Fibroblast of upper back skin (primary cell): ENCODE measurements around the gene PIK3C3.
"Not testable (repeated sequence)": the region's sequence is repeated elsewhere in the genome, so short reads cannot be mapped to it uniquely, and the experiment has no call there.

Experiments used
- DNase-seq: peaks from one replicate; pipeline ENCODE4 v3.0.0-alpha.2; 2013

The PIK3C3 gene

DNA sequence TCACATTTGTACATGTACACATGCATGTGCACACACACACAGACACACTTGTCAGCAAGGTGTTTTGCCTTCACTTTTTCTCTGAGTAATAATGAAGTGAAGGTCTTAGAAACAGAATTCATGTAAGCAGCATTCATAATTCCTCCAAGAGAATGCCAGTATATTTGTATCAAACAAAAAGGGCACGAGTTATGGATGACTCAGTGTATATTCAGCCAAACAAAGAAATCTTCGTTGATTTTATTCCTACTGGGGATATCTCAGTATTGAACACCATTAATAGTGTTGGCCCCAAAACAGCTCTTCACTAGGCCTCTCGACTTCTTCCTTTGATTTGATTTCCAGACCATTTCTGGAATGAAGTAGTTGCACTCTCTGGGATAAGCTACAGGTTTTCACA, 125.3 kb downstream of the PIK3C3 start:
- no peak for DNase-seq

DNA sequence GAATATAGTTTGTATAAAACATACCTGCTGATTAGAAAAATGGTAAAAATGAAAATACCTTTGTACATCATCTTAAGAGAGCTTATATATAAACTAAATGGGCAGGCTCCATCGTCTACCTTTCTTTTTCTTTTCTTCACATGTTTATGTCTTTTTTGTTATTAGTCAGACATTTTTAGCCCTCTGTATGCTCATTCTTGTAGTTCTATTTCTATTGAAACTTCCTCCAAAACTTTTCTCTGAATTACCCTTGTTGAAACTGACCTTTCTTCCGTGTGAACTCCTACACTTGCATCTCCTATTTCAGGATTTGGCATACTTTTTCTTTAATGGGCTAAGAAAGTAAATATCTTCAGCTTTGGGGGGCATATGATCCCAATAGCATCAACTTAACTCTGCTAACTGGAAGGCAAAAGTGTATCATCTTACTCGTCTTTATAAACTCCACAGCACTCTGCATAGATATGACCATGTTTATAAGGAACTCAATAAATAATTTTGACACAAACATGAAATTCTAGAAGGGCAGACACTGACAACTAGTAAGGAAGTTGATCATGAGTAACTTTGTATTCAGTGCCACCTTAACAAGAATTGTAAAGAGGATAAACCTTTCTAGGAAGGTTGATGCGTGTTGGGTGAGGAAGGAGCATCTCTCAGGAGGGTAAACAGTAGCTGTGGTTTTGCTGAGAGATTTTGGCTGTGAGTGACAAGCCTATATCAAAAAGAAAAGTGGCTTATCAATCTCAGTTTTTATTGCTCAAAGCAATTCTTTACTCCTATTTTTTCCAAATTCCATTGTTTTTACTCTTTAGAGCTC, 127.6 kb downstream of the PIK3C3 start:
- no peak for DNase-seq

DNA sequence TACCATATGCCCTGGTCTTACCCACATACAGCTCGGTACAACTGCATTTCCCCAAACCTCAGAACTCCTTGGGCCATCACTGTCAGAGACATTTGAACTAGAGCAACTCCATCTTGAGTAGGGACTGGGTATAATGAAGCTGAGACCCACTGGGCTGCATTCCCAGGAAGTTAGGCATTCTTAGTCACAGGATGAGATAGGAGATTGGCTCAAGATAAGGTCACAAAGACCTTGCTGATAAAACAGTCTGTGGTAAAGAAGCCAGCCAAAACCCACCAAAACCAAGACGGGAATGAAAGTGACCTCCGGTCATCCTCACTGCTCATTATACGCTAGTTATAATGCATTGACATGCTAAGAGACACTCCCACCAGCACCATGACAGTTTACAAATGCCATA, 131.3 kb downstream of the PIK3C3 start:
- no peak for DNase-seq

DNA sequence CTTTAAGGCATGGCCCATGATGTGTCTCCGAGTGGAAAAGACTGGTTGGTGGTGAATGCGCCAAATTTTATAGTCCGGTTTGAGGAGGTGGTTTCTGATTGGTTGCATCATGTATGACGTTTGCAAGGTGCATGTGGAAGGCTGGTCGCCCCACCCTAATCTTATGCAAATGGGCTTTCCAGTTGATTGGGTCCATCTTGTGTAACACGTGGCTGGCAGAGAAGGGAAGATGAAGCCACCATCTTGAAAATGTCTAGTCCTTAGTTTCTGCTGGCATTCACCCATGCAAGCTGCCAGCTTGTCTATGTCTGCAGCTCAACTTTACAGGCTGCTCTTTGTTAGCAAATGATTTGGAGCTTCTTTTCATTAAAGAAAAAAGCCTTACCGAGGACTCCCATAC, 132.2 kb downstream of the PIK3C3 start:
- DNase-seq, result no peak

DNA sequence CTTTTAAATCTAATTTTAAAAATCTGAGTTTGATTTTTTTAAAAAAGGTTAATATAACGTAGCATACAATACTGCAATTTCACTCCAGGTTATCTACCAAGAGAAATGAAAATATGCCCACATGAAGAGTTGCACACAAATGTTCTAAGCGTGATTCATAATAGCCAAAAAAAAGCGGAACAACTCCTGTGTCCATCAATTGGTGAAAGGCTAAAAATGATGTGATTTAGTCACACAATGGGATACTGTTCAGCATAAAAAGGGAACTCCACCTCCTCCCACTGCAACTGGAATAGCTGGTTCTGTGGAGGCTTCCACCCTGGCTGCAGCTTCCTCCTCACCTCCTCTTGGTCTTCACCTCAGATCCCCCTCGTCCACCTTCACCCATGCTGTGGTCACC, 132.8 kb downstream of the PIK3C3 start:
- no peak for DNase-seq

DNA sequence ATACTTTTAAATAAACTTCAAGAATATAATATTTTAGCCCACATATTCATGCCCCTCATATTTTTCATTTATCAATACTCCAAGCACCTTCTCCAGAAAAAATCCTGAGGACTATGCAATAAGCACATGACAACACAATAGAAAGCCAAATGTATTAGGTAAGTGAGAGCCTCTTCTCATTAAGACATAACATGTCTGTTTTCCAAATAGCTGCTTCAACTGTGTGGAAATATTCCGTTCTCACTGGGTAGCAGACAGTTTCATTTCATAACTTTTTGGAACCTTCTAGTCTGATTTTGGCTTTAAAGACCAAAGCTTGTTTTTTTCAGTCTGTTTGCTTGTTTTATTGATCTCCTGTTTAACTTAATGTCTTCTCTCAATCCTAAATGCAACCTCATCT, 137.8 kb downstream of the PIK3C3 start:
- DNase-seq, result no peak

DNA sequence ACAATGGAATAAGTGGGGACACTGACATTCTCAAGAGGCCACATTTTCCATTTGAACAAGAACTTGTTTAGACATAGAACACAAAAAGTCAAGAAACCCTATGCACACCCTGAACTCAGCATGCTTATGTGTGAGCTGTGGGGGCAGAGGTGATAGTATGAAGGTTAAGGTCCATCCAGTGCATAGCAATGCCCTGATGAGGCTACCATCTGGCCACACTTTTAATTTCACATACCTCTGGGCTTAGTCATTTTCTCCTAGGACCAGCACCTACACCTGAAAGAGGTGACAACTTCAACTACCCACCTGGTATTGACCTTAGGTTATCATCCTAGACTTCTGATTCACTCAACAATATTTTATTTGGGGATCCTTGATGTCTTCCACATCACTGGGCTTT, 139.8 kb downstream of the PIK3C3 start:
- DNase-seq, result no peak

DNA sequence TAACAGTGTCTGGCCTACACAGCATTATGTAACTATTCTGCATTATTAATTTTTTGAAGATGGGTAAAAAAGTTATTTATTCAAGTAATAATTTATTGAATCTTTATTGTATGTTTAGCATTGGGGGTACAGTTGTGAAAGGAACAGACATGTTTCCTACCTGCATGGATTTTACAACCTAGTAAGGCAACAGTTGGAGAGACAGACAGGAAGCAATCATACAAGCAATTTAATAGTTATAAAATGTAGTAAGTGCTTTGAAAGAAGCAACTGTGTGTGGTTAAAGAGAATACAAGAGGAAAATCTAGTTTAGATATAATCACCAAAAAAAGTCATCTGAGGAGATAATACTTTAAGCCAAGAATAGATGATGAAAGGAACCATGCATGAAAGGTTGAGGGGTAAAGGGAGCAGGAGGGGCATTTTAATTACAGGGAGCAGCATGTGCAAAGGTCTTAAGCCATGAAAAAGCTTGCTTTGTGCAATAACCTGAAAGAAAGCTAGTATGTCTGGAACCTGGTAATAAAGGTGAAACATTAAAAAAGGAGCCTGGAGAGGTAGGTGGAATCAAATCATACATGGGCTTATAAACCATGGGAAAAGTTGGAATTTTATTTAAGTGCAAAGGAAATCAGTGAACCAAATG, 140.8 kb downstream of the PIK3C3 start:
- no peak for DNase-seq

DNA sequence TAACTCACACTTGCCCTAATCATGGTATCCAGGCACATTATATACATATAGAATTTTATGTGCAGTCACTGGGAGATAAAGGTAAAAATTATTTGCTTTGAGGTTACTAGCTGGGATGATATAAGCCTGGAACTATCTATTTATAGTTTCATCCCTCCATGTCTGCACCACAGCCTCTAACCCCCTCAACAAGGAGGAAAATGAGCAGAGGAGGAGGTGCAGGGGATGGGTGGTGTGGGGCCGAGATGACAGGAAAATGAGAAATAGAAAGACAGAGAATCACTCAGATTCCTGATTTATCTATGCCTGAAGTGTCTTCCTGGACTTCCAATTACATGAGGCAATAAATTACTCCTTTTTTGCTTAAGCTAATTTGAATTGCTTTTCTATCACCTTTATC, 145.2 kb downstream of the PIK3C3 start:
- no peak for DNase-seq

DNA sequence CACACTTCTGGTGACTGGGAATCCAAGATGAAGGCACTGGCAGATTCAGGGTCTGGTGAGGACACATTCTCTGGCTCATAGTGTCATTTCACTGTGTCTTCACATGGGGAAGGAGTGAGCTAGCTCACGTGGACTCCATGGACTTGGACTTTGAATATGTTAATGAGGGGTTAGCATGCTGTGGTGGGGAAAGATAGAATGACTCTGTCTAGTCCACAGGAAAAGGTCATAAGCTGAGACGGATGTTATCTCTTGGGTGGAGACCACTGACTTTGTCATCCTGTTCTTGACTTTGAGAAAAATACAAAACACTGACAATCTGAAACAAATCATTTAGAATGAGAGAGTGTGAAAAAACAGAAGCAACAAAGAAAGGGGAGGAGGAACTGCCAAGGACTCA, 145.9 kb downstream of the PIK3C3 start:
- no peak for DNase-seq

DNA sequence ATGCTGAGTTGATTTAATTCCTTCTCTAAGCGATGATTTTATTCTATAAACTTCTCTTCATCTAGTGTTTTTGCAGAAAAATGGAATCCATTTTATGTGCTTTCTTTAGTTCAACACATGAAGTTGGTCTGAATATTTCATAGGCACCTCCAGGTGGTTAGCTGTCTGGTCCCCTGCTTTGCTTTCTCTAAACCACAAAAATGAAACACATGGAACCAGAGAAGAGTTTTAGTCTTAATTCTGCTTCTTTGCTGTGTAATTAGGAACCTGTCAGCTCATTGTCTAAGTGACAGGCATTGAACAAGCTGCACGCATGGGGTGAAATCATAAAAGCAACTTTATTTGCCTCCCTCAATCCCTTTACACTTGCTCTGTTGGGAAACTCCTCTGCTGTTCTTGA, 150.4 kb downstream of the PIK3C3 start:
- DNase-seq, result no peak

DNA sequence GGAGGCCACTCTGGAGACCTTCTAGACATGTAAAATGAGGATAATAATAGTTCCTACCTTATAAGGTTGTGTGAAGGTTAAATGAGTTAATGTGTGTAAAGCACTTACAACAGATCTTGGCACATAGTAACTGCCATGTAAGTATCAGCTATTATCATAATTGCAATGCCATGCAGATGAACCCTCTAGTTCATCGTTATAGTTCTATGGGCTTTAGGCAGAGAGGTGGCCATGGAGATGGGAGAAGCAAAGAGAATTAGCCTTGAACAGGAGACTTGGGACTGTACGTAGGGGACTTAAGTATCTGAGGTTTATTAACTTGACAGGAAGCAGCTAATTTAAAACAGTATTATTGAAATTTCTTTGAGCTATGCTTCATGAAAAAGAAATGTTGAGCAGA, 151.8 kb downstream of the PIK3C3 start:
- DNase-seq, result no peak

DNA sequence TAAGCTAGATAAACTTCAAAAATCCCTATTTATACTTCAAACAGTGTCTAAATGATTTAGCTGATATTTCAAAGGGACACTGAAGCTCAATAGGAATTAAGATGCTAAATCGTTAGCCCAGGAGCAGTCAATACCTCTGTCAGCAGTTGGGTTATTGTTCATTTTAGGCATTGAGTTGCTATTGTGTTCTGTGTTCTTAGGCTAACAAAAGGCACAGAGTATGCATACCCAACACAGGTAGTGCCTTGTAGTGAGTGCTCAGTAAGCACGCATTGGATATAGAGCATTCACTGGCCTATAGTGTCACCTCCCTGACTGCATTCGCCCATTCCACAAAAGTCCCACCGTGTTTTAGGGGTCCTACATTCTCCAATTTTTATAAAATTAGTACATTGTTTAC, 152.3 kb downstream of the PIK3C3 start:
- no peak for DNase-seq

DNA sequence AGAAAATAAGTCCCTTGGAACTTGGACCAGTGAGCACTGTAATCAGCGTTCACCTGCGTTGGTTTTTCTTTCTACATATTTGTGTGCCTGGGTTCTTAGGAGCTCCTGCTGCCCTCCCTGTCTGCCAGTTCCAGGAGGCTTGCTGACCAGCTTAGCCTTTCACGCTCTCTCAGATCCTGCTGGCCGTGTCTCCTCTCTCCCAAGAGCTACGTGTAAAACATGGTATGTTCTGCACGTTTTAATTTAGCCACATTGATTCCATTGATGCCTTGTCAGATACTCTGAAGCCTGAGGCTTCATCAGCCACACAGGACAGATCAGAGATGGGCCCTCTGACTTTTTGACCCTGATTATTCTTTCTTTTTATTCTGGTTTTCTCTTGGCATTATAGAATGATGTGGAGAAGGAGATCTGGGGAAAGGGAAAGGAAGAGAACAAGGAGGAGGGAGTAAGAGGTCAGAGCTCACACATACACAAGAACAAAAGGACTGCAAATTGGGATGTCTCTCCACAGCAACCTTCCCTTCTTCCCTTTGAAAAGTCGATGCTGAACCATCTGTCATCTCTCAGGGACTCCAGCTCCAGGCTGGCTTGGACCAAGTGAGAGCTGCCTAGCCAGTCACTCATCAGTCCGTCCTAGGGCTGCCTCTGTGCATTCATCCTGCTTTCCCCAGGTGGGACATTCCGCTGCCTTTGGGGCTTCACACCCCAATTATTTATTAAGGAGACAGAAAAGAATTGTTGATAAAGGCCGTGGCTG, 152.8 kb downstream of the PIK3C3 start:
- DNase-seq, result no peak

DNA sequence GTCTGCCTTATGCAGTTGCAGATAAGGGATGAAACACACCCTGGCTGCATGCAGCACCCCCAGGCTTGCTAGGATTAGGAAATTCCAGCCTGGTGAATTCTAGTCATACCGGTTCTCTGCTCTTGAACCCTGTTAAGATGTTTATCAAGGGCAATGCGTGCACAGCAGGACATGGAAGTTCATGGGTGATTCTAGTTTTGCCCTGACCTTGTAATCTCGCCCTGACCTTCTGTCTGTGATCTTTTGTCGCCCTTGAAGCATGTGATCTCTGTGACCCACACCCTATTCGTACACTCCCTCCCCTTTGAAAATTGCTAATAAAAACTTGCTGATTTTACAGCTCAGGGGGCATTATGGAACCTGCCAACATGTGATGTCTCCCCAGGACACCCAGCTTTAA, 157.1 kb downstream of the PIK3C3 start:
- DNase-seq, result not testable (repeated sequence)

DNA sequence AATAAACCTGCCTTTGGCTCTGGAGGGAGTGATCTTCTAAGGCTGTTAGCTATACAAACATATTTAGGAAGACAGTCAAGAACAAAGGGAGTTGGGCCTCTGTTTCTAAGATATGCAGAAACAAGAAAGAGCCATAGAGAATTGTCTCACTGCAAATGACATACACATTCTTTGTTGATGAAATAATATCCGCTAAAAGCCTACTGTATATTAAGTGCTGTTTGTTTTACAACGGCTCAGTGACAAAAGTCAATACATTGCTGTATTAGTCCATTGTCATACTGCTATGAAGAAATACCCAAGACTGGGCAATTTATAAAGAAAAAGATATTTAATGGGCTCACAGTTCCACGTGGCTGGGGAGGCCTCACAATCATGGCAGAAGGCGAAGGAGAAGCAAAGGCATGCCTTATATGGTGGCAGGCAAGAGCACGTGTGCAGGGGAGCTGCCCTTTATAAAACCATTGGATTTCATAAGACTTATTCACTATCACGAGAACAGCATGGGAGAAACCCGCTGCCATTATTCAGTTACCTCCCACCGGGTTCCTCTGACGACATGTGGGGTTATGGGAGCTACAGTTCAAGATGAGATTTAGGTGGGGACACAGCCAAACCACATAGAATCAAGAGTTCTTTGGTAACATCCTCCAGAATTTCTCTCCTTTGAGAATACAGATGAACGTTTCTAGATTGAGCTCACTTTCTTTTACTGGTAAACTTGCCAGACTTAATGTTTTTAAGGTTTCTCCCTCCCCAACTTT, 157.8 kb downstream of the PIK3C3 start:
- DNase-seq, result peak; percentile 61

DNA sequence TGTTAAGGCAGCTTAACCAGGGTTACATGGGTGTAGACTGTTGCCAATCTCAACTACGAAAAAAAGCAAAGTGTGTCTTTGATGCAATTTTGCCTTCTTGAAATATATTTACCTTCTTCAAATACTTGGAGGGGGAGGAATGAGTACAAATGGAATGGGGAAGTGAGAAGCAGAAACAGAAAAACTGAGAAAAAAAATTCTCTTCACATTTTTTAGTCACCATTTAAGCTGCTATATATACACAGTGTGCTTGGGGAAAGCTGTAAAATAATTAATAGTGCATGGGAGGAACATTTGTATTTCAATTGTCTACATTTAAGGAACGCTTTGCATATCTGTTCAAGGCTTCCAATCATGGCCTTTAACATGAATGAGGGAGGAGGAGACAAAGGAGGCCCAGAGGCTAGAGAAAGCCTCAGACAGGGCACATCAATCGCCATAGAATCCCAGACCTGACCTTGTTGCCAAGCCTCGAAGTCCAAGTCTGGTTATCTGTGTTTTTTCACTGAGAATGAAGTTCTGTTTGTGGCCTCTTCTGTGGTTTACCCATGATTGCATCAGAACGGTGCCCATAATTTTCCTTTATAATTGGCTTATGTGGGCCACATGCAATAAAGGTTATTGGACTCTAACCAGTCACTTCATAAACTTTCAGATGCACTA, 158.6 kb downstream of the PIK3C3 start:
- DNase-seq, result peak; percentile 77

DNA sequence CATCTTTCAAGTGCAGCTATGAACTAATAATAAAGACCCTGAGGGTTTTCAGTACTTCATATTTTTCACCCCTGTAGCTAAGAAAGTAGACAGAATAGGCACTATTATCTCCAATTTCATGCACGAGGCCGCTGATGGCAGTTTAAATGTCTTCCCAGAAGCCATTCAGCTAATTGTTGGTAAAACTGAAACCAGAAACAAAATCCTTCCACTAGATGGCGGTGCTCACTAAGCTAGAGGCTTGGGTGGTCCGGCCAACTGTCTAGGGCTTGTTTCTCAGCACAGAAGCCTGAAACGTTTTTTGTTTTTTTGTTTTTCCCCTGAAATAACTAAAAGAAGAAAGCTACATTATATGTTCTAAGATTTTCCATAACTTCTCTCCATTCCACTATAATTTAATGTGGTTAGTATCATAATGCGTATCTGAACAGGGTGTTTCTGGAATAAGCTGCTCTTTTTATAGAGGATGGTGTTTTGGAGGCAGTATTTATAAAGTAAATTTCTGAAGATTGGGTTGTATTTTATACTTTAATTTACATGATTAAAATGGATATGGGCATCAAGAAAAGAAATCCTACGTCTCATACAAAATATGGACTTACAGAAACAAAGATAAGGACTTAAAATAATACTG, 159.4 kb downstream of the PIK3C3 start:
- peak; percentile 88 for DNase-seq

DNA sequence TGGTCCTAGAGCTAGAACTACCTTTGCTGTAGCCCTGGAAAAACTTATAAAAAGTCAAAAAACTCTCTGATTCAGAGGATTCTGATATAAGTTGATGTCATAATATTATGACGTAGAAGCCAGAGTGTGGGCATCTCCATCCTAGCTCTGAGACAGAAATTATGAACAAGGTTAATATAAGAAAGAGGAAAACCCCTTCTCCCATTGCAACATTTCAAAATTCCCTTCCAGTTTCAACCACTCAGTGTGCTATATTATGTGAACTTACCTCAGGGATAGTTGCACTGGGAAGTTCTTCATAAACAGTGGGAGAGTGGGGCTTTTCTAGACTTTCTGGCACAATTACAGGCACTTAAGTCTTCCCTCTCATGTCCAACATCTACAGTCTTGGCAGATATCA, 171.6 kb downstream of the PIK3C3 start:
- DNase-seq, result no peak

DNA sequence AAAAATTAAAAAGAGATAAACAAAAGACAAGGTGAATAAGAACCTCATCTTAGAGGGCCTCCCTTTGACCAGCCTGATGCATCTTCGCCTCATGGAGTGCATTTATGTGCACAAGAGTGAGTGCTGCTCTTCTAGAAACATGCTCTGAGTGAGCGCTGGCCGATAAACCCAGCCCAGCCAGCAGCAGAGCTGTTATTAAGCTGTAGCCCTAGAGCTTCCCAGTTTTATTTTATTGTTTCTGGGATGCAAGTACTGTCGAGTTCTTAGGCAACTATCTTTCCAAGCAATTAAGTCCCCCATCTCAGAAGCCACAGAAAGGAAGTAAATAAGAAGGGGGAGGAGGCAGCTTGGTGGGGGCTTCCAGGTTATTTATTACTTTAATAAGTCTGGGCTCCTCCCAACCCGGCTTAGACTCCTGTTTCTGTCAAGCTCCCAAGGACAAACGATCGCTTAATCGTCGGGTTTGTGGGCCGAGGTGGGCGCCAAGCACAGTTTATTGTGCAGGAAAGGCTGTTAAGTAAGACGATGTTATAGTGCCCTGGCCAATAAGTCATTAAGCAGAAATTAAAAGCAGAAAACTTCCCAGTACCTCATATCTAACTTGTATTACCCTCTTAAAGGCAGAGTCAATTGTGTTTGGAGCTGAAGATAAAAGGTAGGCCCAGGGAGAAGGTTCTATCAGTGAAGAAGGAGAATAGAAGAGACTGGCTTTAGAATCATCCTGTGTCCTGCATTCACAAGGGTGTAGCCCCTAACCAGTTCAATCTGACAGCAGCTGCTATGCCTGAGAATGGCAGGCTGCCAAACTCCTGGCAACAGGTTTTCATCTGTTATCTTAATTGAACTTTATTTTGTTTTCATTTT, 176.3 kb downstream of the PIK3C3 start:
- no peak for DNase-seq

DNA sequence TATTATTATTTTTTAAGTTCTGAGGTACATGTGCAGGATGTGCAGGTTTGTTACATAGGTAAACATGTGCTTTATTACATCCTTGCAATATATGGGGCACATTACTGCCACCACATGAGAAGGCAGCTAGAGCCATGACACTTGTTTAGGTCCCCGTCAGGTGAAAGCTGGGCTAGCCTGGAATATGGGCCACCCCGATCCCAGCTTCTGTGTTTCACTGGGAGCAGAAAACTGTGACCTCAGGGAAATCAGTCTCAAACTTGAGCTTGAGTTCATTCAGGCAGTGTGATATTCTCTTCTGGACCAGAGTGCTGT, 176.9 kb downstream of the PIK3C3 start:
- DNase-seq, result no peak
